Ovary (tissue), 3 donors: ENCODE measurements around the gene EIF5.

Experiments
- CTCF ChIP-seq, 3 donors: fragments of 450-650 bp in 2 of 3; fragments of 200-600 bp in 1 of 3; IDR thresholded peaks; one replicate each; pipeline versions ENCODE4 v1.5.1 to v1.8.0; 2016 to 2022; ENCODE audit warnings: antibody characterized with exemption in 3 of 3, mild to moderate bottlenecking in 1 of 3
- EP300 ChIP-seq: sonication (generic); formaldehyde crosslinking; IDR thresholded peaks from one replicate; pipeline ENCODE4 v1.6.1; 2017; ENCODE audit warnings: antibody characterized with exemption
- POLR2A ChIP-seq: fragments of 450-650 bp; IDR thresholded peaks from one replicate; pipeline ENCODE4 v1.6.1; 2017; ENCODE audit warnings: antibody characterized with exemption, mild to moderate bottlenecking, moderate library complexity
- donor health status: DM: no; HTN: no; CAD: no.

- no peak for TF ChIP-seq CTCF (IDR thresholded peaks at IDR 0.05)
- no peak for TF ChIP-seq POLR2A
- no peak for TF ChIP-seq EP300
Measured at GRCh38 chr14:103315351-103315911, 18.6 kb upstream of the EIF5 start.
